ENCODE results near the gene PEF1.

Gene PEF1

DNA sequence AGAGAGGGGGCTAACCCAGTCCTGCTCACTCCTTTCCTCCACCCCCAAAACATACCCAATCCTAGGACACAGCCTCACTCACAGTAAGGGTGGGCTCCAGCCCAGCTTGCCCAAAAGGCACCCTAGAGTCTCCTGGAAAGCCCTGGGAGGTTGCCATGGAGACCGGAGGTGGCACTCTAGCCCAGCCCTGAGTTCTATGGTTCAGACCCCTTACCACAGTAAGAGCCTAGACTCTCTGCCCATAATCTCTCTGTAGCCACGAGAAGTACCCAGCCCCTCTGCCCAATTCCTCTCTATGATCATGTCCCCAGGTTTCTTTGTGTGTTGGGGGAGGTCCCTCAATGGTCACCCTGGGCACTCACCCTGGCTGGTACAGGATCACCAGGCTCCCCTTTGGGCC, 44.7 kb upstream of the PEF1 start:
- DNase-seq (ENCODE audit: low read depth) = no peak
- in situ Hi-C loops (cut with HindIII; ENCODE audit: low sequenced_read_pairs) = no loop called here
- no peak overlapping the region for H3K4me3 ChIP-seq (ENCODE audit: low read depth, low read length)
- no peak for TF ChIP-seq CTCF (IDR thresholded peaks at IDR 0.05; ENCODE audit: low read depth, low read length, missing control alignments)

- in situ Hi-C loops (cut with HindIII; ENCODE audit: low sequenced_read_pairs) = no loop called here
- H3K4me3 ChIP-seq (ENCODE audit: low read depth, low read length) = no peak overlapping the region
- no peak for DNase-seq (ENCODE audit: low read depth)
- no peak for TF ChIP-seq CTCF (IDR thresholded peaks at IDR 0.05; ENCODE audit: low read depth, low read length, missing control alignments)
Observed at GRCh38 chr1:31688233-31688918, 43.7 kb upstream of the PEF1 start.

DNA sequence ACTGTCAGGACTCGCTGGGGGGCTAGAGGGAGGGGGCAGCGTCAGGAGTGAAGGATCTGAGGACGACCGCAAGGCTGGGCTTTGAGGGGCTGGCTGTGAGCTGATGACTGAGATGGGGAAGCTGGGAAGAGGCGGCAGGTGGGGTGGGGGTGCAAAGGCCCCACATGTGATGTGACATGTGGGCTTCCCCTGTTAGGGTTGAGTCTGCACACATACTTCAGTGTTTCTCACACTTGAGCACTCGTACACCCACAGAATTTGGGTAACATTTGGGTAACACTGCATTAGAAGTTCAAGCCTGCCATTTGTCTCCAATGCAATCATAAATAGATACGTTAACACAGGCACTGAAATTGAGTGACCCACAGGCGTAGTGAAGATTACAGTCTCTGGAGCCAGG, 42.9 kb upstream of the PEF1 start:
- in situ Hi-C loops (cut with HindIII; ENCODE audit: low sequenced_read_pairs) = no loop called here
- no peak for DNase-seq (ENCODE audit: low read depth)
- TF ChIP-seq CTCF (IDR thresholded peaks at IDR 0.05; ENCODE audit: low read depth, low read length, missing control alignments) = no peak
- H3K4me3 ChIP-seq (ENCODE audit: low read depth, low read length) = no peak overlapping the region

DNA sequence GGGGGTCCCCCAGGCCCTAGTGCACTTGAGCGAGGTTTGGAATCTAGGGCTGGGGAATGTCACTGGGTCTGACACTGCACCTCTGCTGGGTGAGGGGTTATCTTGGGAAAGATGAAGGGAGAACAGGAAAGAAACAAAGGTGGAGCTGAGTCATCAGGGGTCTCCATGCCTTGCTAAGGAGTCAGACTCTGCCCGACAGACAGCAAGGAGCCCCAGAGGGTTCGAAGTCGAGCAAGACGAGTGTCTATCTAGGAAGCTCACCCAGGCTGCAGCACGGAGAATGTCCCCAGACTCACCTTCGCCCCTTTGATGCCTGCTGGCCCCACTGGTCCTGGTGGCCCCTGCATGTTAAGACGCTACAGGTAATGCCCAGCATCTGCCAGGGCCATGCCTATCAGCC, 41.1 kb upstream of the PEF1 start:
- TF ChIP-seq CTCF (IDR thresholded peaks at IDR 0.05; ENCODE audit: low read depth, low read length, missing control alignments) = no peak
- in situ Hi-C loops (cut with HindIII; ENCODE audit: low sequenced_read_pairs) = no loop called here
- H3K4me3 ChIP-seq (ENCODE audit: low read depth, low read length) = no peak overlapping the region
- no peak for DNase-seq (ENCODE audit: low read depth)

DNA sequence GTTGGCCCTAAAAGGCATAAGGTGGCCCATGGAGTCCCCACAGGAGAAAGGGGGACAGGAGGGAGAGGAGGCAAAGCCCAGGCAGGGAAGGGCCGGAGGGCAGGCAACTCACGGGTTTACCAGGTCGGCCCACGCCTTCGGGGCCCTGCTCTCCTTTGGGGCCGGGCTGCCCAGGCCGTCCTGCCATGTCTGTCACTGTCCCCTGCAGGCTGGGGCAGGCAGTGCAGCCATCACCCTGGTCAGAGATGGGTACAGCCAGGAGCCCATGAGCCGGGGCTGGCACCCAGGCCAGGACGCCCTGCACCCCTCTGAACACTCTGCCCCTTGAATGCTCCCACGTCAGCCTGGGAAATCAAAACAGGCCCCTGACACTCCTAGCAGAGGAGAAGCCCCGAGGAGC, 39.3 kb upstream of the PEF1 start:
- H3K4me3 ChIP-seq (ENCODE audit: low read depth, low read length) = no peak overlapping the region
- peak; percentile 31 for TF ChIP-seq CTCF (IDR thresholded peaks at IDR 0.05; ENCODE audit: low read depth, low read length, missing control alignments)
- DNase-seq (ENCODE audit: low read depth) = no peak
- in situ Hi-C loops (cut with HindIII; ENCODE audit: low sequenced_read_pairs) = no loop called here

DNA sequence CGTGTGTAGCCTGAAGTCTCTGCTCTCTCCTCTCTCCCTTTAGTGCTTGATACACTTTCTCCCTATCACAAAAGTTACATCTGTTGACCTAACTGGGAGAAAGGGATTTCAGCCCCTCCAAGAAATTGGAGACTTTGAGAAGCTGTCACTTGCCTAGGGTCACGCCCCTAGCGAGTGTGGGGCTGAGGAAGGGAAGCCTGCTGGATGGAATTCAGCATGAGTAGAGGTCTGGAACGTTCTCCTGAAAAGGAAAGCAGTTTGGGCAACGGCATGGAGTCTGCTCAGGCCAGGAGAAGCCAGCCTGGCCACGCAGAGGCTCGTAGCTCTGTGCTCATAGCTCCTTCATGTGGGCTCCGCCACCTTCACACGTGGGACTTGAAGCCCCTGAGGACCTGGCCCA, 36.7 kb upstream of the PEF1 start:
- H3K4me3 ChIP-seq (ENCODE audit: low read depth, low read length) = no peak overlapping the region
- in situ Hi-C loops (cut with HindIII; ENCODE audit: low sequenced_read_pairs) = no loop called here
- DNase-seq (ENCODE audit: low read depth) = no peak
- TF ChIP-seq CTCF (IDR thresholded peaks at IDR 0.05; ENCODE audit: low read depth, low read length, missing control alignments) = peak; percentile 18
